ENCODE measurements around the gene GRAMD1A.

Gene GRAMD1A

GRCh38 chr19:35055715-35056179, 55.6 kb downstream of the GRAMD1A start (continued):
- TF ChIP-seq SETDB1 (IDR thresholded peaks at IDR 0.05; ENCODE audit: insufficient read length, low read length) (no peak), GLI2 (tag by site-specific recombination; IDR thresholded peaks at IDR 0.05; ENCODE audit: borderline replicate concordance, low read depth) (no peak), SP3 (tag by site-specific recombination; IDR thresholded peaks at IDR 0.05) (no peak), BCL11A (tag by site-specific recombination; IDR thresholded peaks at IDR 0.05; ENCODE audit: low read depth) (no peak), KLF1 (tag by site-specific recombination; IDR thresholded peaks at IDR 0.05) (no peak), GLIS1 (tag by site-specific recombination; IDR thresholded peaks at IDR 0.05) (peak; percentile 77), ZNF560 (tag by site-specific recombination; IDR thresholded peaks at IDR 0.05; ENCODE audit: borderline replicate concordance) (no peak), ZNF561 (tag by site-specific recombination; IDR thresholded peaks at IDR 0.05; ENCODE audit: borderline replicate concordance) (no peak), ZNF311 (tag by site-specific recombination; IDR thresholded peaks at IDR 0.05; ENCODE audit: borderline replicate concordance) (no peak), ZNF2 (tag by site-specific recombination; IDR thresholded peaks at IDR 0.05) (0 out of 2 replicates have a peak, but pooled peaks have one; percentile 18), ZBTB6 (tag by site-specific recombination; IDR thresholded peaks at IDR 0.05) (no peak), OSR2 (tag by site-specific recombination; IDR thresholded peaks at IDR 0.05) (no peak), ZNF223 (tag by site-specific recombination; IDR thresholded peaks at IDR 0.05) (peak; percentile 97), YY1 (tag by site-specific recombination; IDR thresholded peaks at IDR 0.05) (no peak), ZNF488 (tag by site-specific recombination; IDR thresholded peaks at IDR 0.05) (no peak), PRDM1 (tag by site-specific recombination; IDR thresholded peaks at IDR 0.05) (peak; percentile 70), ZNF202 (tag by site-specific recombination; IDR thresholded peaks at IDR 0.05; ENCODE audit: borderline replicate concordance) (no peak), ZNF248 (tag by site-specific recombination; IDR thresholded peaks at IDR 0.05) (no peak), ZNF626 (tag by site-specific recombination; IDR thresholded peaks at IDR 0.05) (no peak), ZNF658 (tag by site-specific recombination; IDR thresholded peaks at IDR 0.05) (no peak), ZNF501 (tag by site-specific recombination; IDR thresholded peaks at IDR 0.05) (no peak), ZNF555 (tag by site-specific recombination; conservative IDR thresholded peaks at IDR 0.05) (no peak)
- TF ChIP-seq, protein P1, sequence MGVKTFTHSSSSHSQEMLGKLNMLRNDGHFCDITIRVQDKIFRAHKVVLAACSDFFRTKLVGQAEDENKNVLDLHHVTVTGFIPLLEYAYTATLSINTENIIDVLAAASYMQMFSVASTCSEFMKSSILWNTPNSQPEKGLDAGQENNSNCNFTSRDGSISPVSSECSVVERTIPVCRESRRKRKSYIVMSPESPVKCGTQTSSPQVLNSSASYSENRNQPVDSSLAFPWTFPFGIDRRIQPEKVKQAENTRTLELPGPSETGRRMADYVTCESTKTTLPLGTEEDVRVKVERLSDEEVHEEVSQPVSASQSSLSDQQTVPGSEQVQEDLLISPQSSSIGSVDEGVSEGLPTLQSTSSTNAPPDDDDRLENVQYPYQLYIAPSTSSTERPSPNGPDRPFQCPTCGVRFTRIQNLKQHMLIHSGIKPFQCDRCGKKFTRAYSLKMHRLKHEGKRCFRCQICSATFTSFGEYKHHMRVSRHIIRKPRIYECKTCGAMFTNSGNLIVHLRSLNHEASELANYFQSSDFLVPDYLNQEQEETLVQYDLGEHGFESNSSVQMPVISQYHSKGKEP (tag by site-specific recombination; IDR thresholded peaks at IDR 0.05) = no peak
- TF ChIP-seq, protein P2, sequence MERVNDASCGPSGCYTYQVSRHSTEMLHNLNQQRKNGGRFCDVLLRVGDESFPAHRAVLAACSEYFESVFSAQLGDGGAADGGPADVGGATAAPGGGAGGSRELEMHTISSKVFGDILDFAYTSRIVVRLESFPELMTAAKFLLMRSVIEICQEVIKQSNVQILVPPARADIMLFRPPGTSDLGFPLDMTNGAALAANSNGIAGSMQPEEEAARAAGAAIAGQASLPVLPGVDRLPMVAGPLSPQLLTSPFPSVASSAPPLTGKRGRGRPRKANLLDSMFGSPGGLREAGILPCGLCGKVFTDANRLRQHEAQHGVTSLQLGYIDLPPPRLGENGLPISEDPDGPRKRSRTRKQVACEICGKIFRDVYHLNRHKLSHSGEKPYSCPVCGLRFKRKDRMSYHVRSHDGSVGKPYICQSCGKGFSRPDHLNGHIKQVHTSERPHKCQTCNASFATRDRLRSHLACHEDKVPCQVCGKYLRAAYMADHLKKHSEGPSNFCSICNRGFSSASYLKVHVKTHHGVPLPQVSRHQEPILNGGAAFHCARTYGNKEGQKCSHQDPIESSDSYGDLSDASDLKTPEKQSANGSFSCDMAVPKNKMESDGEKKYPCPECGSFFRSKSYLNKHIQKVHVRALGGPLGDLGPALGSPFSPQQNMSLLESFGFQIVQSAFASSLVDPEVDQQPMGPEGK (tag by site-specific recombination; IDR thresholded peaks at IDR 0.05) = peak; percentile 76
- TF ChIP-seq, protein P3, sequence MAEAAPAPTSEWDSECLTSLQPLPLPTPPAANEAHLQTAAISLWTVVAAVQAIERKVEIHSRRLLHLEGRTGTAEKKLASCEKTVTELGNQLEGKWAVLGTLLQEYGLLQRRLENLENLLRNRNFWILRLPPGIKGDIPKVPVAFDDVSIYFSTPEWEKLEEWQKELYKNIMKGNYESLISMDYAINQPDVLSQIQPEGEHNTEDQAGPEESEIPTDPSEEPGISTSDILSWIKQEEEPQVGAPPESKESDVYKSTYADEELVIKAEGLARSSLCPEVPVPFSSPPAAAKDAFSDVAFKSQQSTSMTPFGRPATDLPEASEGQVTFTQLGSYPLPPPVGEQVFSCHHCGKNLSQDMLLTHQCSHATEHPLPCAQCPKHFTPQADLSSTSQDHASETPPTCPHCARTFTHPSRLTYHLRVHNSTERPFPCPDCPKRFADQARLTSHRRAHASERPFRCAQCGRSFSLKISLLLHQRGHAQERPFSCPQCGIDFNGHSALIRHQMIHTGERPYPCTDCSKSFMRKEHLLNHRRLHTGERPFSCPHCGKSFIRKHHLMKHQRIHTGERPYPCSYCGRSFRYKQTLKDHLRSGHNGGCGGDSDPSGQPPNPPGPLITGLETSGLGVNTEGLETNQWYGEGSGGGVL (tag by site-specific recombination; IDR thresholded peaks at IDR 0.05) = peak; percentile 73
- TF ChIP-seq, protein P4, sequence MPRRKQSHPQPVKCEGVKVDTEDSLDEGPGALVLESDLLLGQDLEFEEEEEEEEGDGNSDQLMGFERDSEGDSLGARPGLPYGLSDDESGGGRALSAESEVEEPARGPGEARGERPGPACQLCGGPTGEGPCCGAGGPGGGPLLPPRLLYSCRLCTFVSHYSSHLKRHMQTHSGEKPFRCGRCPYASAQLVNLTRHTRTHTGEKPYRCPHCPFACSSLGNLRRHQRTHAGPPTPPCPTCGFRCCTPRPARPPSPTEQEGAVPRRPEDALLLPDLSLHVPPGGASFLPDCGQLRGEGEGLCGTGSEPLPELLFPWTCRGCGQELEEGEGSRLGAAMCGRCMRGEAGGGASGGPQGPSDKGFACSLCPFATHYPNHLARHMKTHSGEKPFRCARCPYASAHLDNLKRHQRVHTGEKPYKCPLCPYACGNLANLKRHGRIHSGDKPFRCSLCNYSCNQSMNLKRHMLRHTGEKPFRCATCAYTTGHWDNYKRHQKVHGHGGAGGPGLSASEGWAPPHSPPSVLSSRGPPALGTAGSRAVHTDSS (tag by site-specific recombination; IDR thresholded peaks at IDR 0.05) = no peak
- TF ChIP-seq, protein P5, sequence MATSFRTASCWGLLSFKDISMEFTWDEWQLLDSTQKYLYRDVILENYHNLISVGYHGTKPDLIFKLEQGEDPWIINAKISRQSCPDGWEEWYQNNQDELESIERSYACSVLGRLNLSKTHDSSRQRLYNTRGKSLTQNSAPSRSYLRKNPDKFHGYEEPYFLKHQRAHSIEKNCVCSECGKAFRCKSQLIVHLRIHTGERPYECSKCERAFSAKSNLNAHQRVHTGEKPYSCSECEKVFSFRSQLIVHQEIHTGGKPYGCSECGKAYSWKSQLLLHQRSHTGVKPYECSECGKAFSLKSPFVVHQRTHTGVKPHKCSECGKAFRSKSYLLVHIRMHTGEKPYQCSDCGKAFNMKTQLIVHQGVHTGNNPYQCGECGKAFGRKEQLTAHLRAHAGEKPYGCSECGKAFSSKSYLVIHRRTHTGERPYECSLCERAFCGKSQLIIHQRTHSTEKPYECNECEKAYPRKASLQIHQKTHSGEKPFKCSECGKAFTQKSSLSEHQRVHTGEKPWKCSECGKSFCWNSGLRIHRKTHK (tag by site-specific recombination; IDR thresholded peaks at IDR 0.05) = no peak
- TF ChIP-seq, protein P6, sequence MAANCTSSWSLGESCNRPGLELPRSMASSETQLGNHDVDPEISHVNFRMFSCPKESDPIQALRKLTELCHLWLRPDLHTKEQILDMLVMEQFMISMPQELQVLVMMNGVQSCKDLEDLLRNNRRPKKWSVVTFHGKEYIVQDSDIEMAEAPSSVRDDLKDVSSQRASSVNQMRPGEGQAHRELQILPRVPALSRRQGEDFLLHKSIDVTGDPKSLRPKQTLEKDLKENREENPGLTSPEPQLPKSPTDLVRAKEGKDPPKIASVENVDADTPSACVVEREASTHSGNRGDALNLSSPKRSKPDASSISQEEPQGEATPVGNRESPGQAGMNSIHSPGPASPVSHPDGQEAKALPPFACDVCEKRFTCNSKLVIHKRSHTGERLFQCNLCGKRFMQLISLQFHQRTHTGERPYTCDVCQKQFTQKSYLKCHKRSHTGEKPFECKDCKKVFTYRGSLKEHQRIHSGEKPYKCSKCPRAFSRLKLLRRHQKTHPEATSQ (tag by site-specific recombination; IDR thresholded peaks at IDR 0.05) = no peak
